KBM-7 (cell line): ENCODE measurements around the gene FILIP1L.
A peak's percentile ranks its signal among the peaks of the same experiment; 100 is the strongest.
"Not testable (repeated sequence)": the region's sequence is repeated elsewhere in the genome, so short reads cannot be mapped to it uniquely, and the experiment has no call there.

Experiments
- DNase-seq: peaks from one replicate; pipeline ENCODE4 v3.0.0-alpha.2; 2015
- in situ Hi-C: fragments of 300-500 bp; cut with MboI; formaldehyde crosslinking; loops from 2 replicates; pipeline ENCODE4 v1.14.3; 2020; ENCODE audit warnings: low sequenced_read_pairs, low pct_unique_long_range_greater_than_20kb, mixed read lengths

The FILIP1L gene

GRCh38 chr3:100057716-100058575 is 56.4 kb downstream of the FILIP1L start:
- in situ Hi-C loops = loop anchor here (25.0 kb wide), 1 partner anchor 196 kb away; no protein-coding TSS in a partner anchor
- no peak for DNase-seq

- DNase-seq = no peak
- in situ Hi-C loops = loop anchor here (25.0 kb wide), 1 partner anchor 192 kb away; no protein-coding TSS in a partner anchor
Measured at GRCh38 chr3:100053951-100054620, 60.2 kb downstream of the FILIP1L start.

GRCh38 chr3:100051513-100051912 is 62.8 kb downstream of the FILIP1L start:
- DNase-seq = not testable (repeated sequence)
- in situ Hi-C loops = loop anchor here (25.0 kb wide), 1 partner anchor 189 kb away; no protein-coding TSS in a partner anchor

GRCh38 chr3:100048248-100048647 is 66.1 kb downstream of the FILIP1L start:
- DNase-seq = no peak
- in situ Hi-C loops = no loop called here

GRCh38 chr3:100047455-100048141 is 66.7 kb downstream of the FILIP1L start:
- peak; percentile 70 for DNase-seq
- in situ Hi-C loops = no loop called here

GRCh38 chr3:100046986-100047385 is 67.3 kb downstream of the FILIP1L start:
- in situ Hi-C loops = no loop called here
- DNase-seq = no peak

GRCh38 chr3:100045696-100046095 is 68.6 kb downstream of the FILIP1L start:
- in situ Hi-C loops = no loop called here

GRCh38 chr3:100044369-100044768 is 69.9 kb downstream of the FILIP1L start:
- peak; percentile 81 for DNase-seq
- in situ Hi-C loops = no loop called here

More at GRCh38 chr3:100045696-100046095, 68.6 kb downstream of the FILIP1L start:
- no peak for DNase-seq

- DNase-seq = no peak
- in situ Hi-C loops = no loop called here
Measured at GRCh38 chr3:100043271-100043670, 71.0 kb downstream of the FILIP1L start.

- DNase-seq = no peak
- in situ Hi-C loops = no loop called here
Measured at GRCh38 chr3:100042166-100042981, 71.9 kb downstream of the FILIP1L start.

GRCh38 chr3:100041328-100041749 is 73.0 kb downstream of the FILIP1L start:
- in situ Hi-C loops = no loop called here
- no peak for DNase-seq

- in situ Hi-C loops = no loop called here
- DNase-seq = no peak
Measured at GRCh38 chr3:100040451-100041225, 73.7 kb downstream of the FILIP1L start.

- in situ Hi-C loops = no loop called here
- DNase-seq = no peak
Measured at GRCh38 chr3:100039075-100039474, 75.2 kb downstream of the FILIP1L start.

- in situ Hi-C loops = no loop called here
- no peak for DNase-seq
Measured at GRCh38 chr3:100033903-100034471, 80.3 kb downstream of the FILIP1L start.

- in situ Hi-C loops = no loop called here
- DNase-seq = no peak
Measured at GRCh38 chr3:100033184-100033583, 81.1 kb downstream of the FILIP1L start.

- DNase-seq = no peak
- in situ Hi-C loops = no loop called here
Measured at GRCh38 chr3:100032243-100032642, 82.1 kb downstream of the FILIP1L start.

- DNase-seq = no peak
- in situ Hi-C loops = no loop called here
Measured at GRCh38 chr3:100030914-100031425, 83.3 kb downstream of the FILIP1L start.

GRCh38 chr3:100030346-100030745 is 84.0 kb downstream of the FILIP1L start:
- in situ Hi-C loops = no loop called here
- DNase-seq = no peak
